Measurements from ENCODE around the gene ULK2.

ULK2 gene

DNA sequence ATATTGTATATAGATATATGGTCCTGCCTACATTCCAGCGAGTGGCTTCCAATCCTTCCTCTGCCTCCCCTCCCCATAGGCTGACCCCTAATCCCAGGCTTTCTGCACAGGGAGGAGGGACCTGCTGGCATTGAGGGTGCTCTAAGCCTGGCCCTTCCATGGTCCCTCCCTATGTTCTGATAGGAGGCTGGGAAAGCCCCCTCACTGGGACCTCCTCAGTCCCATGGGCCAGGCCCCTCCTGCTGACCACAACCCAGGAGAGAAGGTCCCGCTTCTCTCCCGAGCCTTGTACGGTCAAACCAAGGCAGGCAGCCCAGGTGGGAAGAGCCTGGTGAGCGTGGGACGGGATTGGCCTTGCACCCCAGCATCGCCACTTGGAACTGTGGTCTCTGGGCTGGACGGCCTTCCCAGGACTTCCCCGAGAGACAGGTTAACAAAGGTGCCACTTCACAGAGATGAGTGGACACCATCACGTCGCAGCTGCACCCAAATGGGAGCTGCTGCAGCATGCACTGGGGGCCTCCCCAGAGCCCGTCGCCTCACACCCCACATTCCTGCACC, 120.5 kb downstream of the ULK2 start:
- no peak for DNase-seq (ENCODE audit: low read depth)

DNA sequence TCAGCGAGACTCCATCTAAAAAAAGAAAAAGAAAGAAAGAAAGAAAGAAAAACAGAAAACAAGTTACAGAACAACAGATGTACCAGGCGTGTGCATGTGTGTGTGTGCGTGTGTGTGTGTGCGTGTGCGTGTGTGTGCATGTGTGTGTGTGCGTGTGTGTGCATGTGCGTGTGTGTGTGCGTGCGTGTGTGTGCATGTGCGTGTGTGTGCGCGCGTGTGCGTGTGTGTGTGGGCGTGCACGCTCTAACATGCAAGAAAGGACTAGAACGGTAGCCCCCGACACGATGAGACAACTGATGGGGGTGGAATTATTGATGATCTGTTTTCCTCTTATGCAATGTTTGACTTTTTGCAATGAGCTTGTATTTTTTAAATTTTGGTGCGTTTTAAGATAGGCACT, 121.2 kb downstream of the ULK2 start:
- DNase-seq (ENCODE audit: low read depth): no peak

DNA sequence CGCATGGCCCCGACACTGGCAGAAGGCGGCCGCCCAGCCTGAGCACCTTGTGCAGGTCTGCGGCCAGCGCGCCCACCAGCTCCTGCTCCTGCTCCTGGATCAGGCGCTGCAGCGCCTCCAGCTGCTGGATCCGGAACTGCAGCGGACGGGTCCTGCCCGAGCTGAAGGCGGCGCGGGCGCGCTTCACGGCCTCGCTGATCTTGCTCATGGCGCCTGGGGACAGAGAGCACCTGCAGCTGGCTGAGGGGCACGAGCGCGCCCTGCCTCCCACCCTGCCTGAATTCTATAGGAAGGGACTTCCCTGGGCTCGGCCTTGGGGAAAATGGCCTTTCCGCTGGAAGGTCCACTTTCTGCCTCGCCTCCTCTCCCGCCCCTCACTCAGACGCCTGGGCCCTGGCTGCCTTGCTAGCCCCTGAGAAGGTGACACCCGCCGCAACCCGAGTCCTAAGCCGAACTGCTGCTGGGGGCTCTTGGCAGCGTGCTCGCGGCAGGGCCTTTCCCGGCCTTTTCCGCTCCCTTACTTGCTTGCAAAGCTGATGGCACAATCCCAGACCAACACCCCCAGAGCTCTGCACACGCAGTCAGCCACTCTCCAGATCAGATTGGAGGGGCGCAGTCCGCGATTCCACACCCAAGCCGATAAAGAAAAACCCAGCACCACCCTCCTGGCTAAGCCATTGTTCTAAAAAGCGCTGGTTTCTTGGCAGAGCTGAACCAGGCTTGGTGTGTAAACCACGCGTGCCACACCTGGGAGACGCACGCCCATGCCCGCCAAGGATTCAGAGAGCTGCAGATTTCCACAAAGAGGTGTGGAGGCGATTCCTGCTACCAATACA, 122.6 kb downstream of the ULK2 start:
- DNase-seq (ENCODE audit: low read depth): no peak

GRCh38 chr17:19744492-19744891, 123.2 kb downstream of the ULK2 start:
- DNase-seq (ENCODE audit: low read depth): no peak

DNA sequence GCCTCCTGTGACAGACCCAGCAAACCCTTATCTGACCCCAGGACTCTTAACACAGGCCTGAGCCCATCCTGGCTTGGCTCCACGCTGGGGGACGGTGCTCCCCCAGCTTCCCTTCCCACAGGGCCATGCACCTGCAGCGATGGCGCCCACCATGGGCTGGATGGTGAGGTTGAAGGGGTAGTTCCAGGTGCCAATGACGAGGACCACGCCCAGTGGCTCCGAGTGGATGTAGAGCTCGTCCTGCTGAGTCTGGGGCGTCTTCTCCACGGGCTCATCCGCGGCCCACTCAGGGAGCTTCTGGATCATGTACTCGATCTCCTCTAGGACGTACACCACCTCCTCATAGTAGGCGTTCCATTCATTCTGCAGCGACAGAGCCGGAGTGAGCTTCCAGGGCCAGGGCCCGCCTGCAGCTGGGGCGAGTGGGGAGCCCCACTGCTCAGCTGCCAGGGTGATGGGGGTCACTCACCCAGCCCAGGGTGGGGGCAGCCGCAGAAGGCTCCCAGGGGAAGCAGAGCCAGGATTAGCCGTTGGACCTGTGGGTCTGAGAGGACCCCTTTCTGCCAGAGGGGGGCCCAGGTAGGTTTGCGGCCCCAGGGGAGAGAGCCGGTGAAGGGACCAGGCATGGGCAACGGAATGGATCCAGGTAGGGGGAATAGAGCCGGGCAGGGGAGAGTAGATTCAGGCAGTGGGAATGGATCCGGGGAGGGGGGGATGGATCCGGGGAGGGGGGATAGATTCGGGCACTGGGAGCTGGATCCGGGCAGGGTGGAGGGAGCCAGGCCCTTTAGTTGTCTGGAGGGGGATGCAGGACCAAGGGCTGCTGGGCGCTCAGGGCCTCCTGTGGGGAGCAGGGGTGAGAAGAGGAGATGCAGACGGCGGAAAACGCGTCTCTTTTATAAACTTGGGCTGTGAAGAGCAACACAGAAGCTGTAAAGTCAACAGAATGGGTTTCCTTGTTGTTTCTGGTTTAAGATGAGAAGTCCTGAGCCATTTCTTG, 124.3 kb downstream of the ULK2 start:
- no peak for DNase-seq (ENCODE audit: low read depth)

GRCh38 chr17:19742495-19742894, 125.2 kb downstream of the ULK2 start:
- DNase-seq (ENCODE audit: low read depth): no peak

GRCh38 chr17:19741832-19742457, 125.8 kb downstream of the ULK2 start:
- no peak for DNase-seq (ENCODE audit: low read depth)

- DNase-seq (ENCODE audit: low read depth): no peak
These were observed 126.8 kb downstream of the ULK2 start for GRCh38 chr17:19740933-19741332.

GRCh38 chr17:19739241-19740201, 128.2 kb downstream of the ULK2 start:
- no peak for DNase-seq (ENCODE audit: low read depth)

- no peak for DNase-seq (ENCODE audit: low read depth)
These were observed 129.0 kb downstream of the ULK2 start for GRCh38 chr17:19738757-19739156.

DNA sequence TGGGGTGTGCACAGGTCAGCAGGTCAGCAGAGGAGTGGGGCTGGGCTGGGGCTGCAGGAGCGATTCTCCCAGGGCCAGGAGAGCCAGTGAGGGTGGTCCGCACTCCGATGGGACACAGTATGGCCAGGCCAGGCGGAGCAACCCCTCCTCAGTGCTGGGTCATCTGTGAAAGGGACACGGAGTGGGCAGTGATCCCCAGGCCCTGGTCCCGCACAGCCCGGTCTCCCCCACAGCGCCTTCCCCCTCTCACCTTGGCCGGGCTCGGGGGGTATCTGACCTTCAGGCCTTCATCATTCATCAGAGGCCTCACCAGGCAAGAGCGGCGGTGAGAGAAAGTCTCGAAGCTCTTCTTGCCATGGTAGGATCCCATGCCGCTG, 129.7 kb downstream of the ULK2 start:
- no peak for DNase-seq (ENCODE audit: low read depth)

DNA sequence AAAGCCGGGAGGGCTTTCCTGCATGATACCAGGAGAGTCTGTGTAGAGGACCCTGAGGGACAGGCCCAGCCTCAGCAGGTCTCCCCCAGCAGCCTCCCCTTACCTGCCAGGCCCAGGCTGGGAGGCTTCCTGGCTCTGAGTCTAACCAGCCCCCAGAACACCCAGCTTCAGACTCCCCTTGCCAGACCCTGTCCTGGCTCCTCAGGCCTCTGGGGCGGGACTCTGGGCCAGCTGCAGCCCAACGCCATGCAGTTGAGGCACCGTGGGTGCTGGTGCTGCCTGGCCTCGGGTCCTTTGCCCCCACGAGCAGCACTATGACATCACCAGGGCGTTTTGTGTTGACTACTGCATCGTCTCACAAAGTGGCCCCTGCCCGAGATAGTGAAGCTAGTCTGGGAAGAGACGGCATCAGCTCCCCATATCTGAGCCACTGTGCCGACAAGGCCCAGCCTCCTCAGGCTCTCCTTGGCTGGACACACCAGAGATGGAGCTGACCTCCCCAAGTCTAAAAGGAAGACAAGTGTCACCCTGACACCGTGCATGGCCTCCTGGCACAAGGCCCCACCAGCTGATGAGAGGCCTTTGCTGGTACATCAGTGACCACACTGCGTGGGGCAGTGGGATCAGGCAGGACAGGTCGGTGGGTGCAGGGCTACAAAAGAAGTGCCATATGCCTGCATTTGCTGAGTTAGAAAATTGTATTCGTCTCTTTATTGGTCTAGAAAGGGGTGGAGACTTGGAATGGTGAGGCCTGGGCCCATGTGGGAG, 130.2 kb downstream of the ULK2 start:
- DNase-seq (ENCODE audit: low read depth): no peak

DNA sequence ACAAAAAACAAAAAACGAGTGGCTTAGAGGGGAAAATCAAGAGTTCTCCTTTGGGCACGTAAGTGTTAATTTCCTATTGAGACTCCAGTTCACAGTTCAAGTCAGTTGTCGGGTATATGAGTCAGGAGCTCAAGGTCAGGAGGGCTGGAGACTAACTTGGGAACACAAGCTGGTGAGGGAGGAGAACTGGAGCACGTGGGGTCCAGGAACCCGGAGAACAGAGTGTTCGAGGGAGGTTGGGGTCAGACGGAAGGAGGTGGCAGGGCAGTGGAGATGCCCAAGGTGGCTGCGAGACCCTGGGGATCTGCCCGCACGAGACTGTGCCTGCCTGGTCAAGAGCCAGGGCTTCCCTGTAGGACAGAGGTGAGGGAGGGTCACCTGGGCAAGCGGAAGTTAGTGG, 131.7 kb downstream of the ULK2 start:
- no peak for DNase-seq (ENCODE audit: low read depth)

- DNase-seq (ENCODE audit: low read depth): no peak
These were observed 133.7 kb downstream of the ULK2 start for GRCh38 chr17:19733953-19734526.

DNA sequence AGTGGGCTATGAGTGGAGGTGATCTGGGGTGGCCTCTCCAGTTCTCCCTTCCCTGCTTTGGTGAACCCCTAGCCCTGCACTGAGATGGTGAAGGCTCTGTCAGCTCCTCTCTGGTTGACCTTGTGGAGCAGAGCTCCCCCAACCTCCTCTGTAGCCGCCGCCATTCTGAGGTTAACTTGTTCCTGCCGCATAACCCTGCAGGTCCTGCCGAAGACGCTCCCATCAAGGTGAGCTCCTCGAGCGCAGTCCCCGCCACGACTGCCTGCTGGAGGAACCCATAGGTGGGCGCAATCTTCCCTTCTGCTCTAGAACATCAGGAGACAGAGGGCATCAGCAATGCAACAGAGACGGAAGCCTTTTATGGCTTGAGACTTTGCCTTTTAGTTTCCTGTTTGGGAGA, 136.1 kb downstream of the ULK2 start:
- DNase-seq (ENCODE audit: low read depth): no peak

GRCh38 chr17:19730843-19731242, 136.9 kb downstream of the ULK2 start:
- no peak for DNase-seq (ENCODE audit: low read depth)

- DNase-seq (ENCODE audit: low read depth): no peak
These were observed 137.8 kb downstream of the ULK2 start for GRCh38 chr17:19729900-19730299.

GRCh38 chr17:19728084-19728495, 139.6 kb downstream of the ULK2 start:
- DNase-seq (ENCODE audit: low read depth): peak; percentile 90

DNA sequence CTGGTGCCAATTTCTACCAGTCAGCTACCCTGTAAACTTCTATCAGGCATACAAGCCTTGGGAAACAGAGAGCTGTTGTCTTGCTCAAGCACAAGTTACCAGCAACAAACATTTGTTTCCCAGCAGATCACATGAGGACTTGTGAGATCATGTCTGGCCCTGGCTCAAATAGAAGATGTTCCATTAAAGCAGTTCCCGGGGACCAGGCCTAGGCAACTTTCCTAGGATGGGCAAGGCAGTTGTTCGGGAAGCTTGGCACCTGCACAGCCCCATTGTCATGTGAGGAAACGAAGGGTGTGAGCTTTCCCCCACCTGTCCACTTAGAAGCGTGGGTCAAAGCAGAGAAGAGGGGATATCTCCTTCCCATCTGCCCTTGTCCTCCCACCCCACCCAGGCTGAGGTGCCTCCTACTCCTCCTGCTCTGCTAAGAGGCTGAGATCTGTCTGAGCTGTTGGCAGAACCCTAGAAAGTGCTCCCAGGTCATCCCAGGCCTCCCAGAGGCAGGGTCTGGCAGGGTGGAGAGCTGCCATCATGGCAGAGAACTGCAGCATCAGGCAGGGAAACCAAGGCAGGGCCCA, 140.1 kb downstream of the ULK2 start:
- peak; percentile 90 for DNase-seq (ENCODE audit: low read depth)

Data from GM04504 (cell line).